KBM-7 (cell line): Measurements from ENCODE around the gene ABCC10.
"Not testable (repeated sequence)": the region's sequence is repeated elsewhere in the genome, so short reads cannot be mapped to it uniquely, and the experiment has no call there.

Source experiments
- DNase-seq: peaks from one replicate; pipeline ENCODE4 v3.0.0-alpha.2; 2015
- in situ Hi-C: fragments of 300-500 bp; cut with MboI; formaldehyde crosslinking; loops from 2 replicates; pipeline ENCODE4 v1.14.3; 2020; ENCODE audit warnings: low sequenced_read_pairs, low pct_unique_long_range_greater_than_20kb, mixed read lengths

The ABCC10 gene

DNA sequence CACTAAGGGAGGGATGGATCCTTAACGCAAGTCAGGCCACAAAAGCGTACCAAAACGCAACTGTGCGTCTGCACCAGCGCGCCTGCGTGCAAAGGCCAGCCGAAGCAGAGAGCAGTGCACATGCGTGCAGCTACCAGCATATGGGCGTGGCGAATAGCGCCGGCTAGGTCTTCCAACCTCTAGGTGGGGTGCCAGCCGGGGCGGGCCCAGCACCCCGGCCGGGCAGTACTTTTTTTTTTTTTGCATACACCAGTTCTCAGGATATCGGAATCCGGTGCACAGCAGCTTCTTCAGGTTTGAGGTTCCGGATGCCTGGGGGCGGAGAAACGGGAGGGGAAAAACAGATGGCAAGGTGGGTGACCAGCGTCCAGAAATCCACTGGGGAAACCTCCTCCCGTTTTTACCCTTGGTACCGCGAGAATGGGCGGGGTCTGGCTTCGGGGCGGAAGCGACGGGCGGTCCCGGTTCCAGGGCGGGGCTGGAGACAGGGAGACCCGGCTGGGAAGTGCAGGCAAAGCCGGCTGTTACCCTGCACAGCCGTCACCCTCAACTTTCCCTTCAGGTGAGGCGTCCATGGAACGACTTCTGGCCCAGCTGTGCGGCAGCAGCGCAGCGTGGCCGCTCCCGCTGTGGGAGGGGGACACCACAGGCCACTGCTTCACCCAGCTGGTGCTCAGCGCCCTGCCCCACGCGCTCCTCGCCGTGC lies at the start of gene ABCC10:
ABCC10 (plus strand) TSS at position 136 of the 706 bp plus-strand sequence; CDS start at position 574, 438 bp downstream.
- in situ Hi-C loops: no loop called here
- DNase-seq: peak; percentile 94

- DNase-seq: no peak
- in situ Hi-C loops: no loop called here
Measured at GRCh38 chr6:43377710-43378229, 49.6 kb upstream of the ABCC10 start.

GRCh38 chr6:43378631-43379030 lies 48.7 kb upstream of the ABCC10 start:
- in situ Hi-C loops: no loop called here
- no peak for DNase-seq

GRCh38 chr6:43380858-43381257 lies 46.5 kb upstream of the ABCC10 start:
- in situ Hi-C loops, DNase-seq: not testable (repeated sequence)

- in situ Hi-C loops: no loop called here
- DNase-seq: no peak
Measured at GRCh38 chr6:43383021-43383667, 44.2 kb upstream of the ABCC10 start.

- DNase-seq: no peak
- in situ Hi-C loops: no loop called here
Measured at GRCh38 chr6:43386492-43386891, 40.8 kb upstream of the ABCC10 start.

- in situ Hi-C loops: no loop called here
- DNase-seq: no peak
Measured at GRCh38 chr6:43389730-43390295, 37.5 kb upstream of the ABCC10 start.

DNA sequence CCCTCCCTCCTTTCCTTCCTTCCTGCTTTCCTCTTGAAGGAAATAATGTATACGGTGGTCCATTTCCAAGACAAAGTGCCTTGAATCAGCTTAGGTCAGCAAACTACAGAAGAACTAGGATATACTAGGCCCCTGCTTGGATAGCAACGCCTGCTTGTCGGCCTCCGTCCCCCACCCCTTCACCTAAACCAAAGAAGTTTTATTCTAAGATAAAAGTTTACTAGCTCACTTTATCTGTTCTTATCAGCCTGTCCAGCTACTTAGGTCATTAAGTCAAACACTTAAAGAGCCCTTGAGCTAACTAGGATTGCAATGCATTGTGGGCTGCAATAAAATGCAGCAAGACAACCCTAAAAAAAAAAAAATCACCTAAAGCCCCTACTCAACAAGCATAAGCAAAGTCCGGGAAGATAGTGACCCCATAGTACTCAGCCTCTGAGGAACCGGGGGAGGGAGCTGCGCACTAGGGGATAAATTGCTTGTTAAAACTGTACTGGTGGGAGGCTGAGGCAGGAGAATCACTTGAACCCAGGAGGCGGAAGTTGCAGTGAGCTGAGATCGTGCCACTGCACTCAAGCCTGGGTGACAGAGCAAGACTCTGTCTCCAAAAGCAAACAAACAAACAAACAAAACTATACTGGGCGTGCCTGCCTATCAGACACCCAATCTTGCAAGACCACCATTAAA lies 36.4 kb upstream of the ABCC10 start:
- in situ Hi-C loops: not testable (repeated sequence)
- DNase-seq: peak; percentile 22

- DNase-seq: peak; percentile 64
- in situ Hi-C loops: no loop called here
Measured at GRCh38 chr6:43391440-43392031, 35.8 kb upstream of the ABCC10 start.

DNA sequence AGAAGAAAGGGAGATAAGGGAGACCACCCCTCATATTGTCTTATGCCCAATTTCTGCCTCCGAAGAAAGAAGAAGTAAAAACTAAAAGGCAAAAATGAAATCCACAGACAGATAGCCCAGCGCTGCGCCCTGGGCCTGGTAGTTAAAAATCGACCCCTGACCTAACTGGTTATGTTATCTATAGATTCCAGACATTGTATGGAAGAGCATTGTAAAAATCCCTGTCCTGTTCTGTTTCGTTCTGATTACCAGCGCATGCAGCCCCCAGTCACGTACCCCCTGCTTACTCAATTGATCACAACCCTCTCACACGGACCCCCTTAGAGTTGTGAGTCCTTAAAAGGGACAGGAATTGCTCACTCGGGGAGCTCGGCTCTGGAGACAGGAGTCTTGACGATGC lies 34.2 kb upstream of the ABCC10 start:
- DNase-seq, in situ Hi-C loops: not testable (repeated sequence)

GRCh38 chr6:43393602-43394001 lies 33.7 kb upstream of the ABCC10 start:
- in situ Hi-C loops: no loop called here
- DNase-seq: peak; percentile 35

- no peak for DNase-seq
- in situ Hi-C loops: no loop called here
Measured at GRCh38 chr6:43394982-43395381, 32.4 kb upstream of the ABCC10 start.

DNA sequence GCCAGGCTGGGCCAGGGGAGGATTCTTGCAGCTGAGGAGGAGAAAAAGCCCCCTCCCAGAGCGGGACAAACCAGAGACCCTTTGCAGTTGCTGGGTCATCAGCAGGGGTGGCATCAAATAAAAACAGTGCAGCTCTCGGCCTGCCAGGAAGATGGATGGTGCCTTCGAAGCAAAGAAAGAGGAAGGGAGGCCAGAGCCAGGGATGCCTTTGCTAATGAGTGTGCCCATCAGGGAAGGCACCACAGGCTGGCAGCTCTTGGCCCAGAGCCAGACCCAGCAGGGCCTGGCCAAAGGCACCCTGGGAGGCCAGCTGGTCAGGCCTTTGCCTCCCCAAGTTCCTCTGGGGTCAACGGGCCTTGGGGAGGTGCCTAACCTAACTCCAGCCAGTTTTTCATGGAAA lies 31.6 kb upstream of the ABCC10 start:
- no peak for DNase-seq
- in situ Hi-C loops: no loop called here

DNA sequence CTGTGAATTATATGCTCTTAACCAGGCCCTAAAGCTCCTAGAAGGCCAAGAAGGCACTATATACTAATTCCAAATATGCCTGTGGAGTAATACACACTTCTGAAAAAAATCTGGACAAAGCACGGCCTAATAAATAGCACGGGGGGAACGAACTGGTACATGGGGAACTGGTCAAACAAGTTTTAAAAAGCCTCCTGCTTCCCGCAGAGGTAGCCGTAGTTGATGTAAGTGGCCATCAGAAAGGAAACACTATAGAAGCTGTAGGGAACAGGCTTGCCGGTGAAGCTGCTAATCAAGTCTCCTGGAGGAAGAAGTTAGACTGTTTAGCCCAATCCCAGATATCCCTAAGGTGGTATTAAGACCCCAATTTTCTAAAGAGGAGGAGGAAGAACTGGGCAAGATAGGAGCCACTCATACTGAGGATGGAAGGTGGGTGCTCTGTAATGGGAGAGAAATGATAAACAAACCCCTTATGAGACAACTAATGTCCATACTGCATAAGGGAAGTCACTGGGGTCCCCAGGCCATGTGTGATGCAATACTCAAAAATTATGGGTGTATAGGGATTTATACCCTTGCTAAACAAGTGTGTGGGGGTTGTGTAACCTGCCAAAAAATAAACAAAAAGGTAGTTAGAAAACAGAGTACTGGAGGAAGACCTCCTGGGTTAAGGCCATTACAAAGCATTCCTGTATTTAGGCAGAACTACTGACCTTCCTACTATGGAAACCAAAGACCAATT lies 30.8 kb upstream of the ABCC10 start:
- in situ Hi-C loops: no loop called here
- DNase-seq: no peak

- in situ Hi-C loops: no loop called here
- no peak for DNase-seq
Measured at GRCh38 chr6:43399932-43400487, 27.3 kb upstream of the ABCC10 start.

- in situ Hi-C loops: no loop called here
- DNase-seq: no peak
Measured at GRCh38 chr6:43401730-43402129, 25.6 kb upstream of the ABCC10 start.

GRCh38 chr6:43402820-43403219 lies 24.5 kb upstream of the ABCC10 start:
- in situ Hi-C loops: no loop called here

GRCh38 chr6:43405354-43405753 lies 22.0 kb upstream of the ABCC10 start:
- no peak for DNase-seq
- in situ Hi-C loops: no loop called here

More at GRCh38 chr6:43402820-43403219, 24.5 kb upstream of the ABCC10 start:
- no peak for DNase-seq
